Activated CD8-positive, alpha-beta memory T cell treated with anti-CD3 and anti-CD28 coated beads for 48 hours (primary cell): ENCODE measurements around the gene AGTRAP.

ENCODE experiments used
- DNase-seq, 3 experiments: peaks; one replicate each; pipeline ENCODE4 v3.0.0-alpha.2; 2020; ENCODE audit warnings: low read depth in 2 of 3, low spot score in 2 of 3

Gene AGTRAP

GRCh38 chr1:11705596-11705995 lies 30.3 kb upstream of the AGTRAP start:
- DNase-seq: no peak

- no peak for DNase-seq
These were observed 29.6 kb upstream of the AGTRAP start for GRCh38 chr1:11706292-11706691.

GRCh38 chr1:11707621-11708276 lies 28.2 kb upstream of the AGTRAP start:
- no peak for DNase-seq

GRCh38 chr1:11708554-11709350 lies 27.2 kb upstream of the AGTRAP start:
- DNase-seq: no peak

- no peak for DNase-seq
These were observed 24.4 kb upstream of the AGTRAP start for GRCh38 chr1:11711490-11711889.

GRCh38 chr1:11712285-11712684 lies 23.7 kb upstream of the AGTRAP start:
- DNase-seq: no peak

- no peak for DNase-seq
These were observed 22.8 kb upstream of the AGTRAP start for GRCh38 chr1:11713095-11713494.

- no peak for DNase-seq
These were observed 20.9 kb upstream of the AGTRAP start for GRCh38 chr1:11714831-11715575.

- peak; percentile 47 to 78 (median 72) for DNase-seq
These were observed 16.5 kb upstream of the AGTRAP start for GRCh38 chr1:11719313-11720032.

GRCh38 chr1:11720033-11720376 lies 15.9 kb upstream of the AGTRAP start:
- no peak for DNase-seq

GRCh38 chr1:11720525-11720924 lies 15.4 kb upstream of the AGTRAP start:
- DNase-seq: no peak

GRCh38 chr1:11721311-11721710 lies 14.6 kb upstream of the AGTRAP start:
- no peak for DNase-seq

- DNase-seq: no peak
These were observed 13.4 kb upstream of the AGTRAP start for GRCh38 chr1:11722538-11722937.

GRCh38 chr1:11725616-11726015 lies 10.3 kb upstream of the AGTRAP start:
- DNase-seq: no peak

- no peak for DNase-seq
These were observed 8.8 kb upstream of the AGTRAP start for GRCh38 chr1:11727119-11727518.

- no peak for DNase-seq
These were observed 7.7 kb upstream of the AGTRAP start for GRCh38 chr1:11728126-11728806.

GRCh38 chr1:11729155-11729497 lies 6.8 kb upstream of the AGTRAP start:
- DNase-seq: no peak

- no peak for DNase-seq
These were observed 6.2 kb upstream of the AGTRAP start for GRCh38 chr1:11729498-11730428.

- DNase-seq: no peak
These were observed 5.5 kb upstream of the AGTRAP start for GRCh38 chr1:11730429-11730891.
